Endometrial microvascular endothelial cells (primary cell): ENCODE measurements around the gene ACVR2A. TPM values are rescaled to one million over a fixed set of nuclear protein-coding genes. Genes with fewer than 3 reads are reported as not detected.

Source experiments
- in situ Hi-C: cut with HindIII; loops from 2 replicates; pipeline ENCODE4 v1.10.0; 2017; ENCODE audit warnings: low sequenced_read_pairs, low pct_unique_long_range_greater_than_20kb; ENCODE audit errors: inconsistent ontology term
- total RNA-seq: library from RNA; depleted of rRNA; stranded (reverse); fragments of >200 nt; gene quantifications from one replicate; pipeline ENCODE4 v1.2.3, GENCODE V29; 2015; ENCODE audit errors: inconsistent ontology term

The ACVR2A gene
- 4.7 TPM for total RNA-seq

DNA sequence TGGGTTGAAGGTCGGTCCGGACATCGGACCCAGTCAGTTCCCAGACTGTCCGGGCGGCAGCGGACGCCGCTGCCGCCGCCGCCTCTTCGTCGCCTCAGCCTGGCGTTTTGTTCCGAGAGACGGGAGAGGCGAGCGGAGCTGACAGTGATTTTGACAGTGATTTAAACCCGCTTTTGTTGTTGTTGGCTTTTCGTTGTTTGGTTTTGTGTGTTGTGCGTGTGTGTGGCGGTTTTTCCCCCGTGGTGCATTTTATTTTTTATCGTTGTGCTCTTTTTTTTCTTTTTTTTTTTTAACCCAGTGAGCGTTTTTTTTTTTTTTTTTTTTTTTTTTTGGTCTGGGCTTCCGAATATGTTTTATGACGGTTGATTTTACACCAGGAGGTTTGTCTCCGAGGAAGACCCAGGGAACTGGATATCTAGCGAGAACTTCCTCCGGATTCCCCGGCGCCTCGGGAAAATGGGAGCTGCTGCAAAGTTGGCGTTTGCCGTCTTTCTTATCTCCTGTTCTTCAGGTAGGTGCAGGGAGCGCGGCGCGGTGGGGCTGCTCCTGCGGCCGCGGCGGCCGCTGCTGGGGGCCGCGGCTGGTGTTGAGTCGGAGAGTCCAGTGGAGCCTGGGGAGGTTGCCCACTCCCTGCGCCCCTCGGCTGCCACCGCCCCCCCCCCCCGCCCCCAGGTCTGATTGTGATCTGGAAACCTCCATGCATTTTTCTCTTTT, at the start of gene ACVR2A:
ACVR2A (plus strand) TSS at position 333 of the 714 bp plus-strand sequence; CDS start at position 457, 124 bp downstream.
- in situ Hi-C loops, result no loop called here

DNA sequence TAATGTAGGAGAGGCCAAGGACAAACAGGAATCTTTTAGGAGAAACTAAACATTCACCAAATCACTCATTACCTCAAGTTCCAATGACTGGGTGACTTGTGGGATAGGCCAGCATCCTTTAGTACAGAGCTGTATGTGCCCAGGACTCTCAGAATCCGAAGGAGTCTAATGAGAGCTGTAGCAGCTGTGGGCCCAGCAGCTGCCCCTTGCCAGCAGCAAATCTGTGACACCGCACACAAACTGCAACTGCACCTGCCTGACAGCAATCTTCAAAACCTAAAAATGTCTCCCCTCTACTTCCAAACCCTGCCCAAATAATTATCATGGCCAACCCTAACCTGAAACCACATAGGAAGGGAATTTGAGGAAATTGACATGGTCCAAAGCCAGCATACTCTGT, 44.5 kb upstream of the ACVR2A start:
- in situ Hi-C loops, result no loop called here

DNA sequence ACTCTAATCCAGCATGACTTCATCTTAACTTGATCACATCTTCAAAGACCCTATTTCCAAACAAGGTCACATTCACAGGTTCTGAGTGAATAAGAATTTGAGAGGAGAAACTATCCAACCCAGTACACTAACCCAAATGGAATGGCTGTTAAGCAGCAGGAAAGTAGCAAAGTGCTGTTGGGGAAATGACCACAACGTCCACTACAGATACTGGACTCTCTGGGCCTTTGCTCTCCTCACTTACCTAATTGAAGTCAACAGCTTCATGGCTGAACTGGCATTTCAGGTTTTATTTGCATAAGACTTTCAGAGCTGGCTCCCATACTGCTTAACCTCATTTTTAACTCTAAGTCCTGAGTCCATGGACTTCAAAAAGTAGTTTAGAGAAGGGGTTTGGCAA, 38.0 kb upstream of the ACVR2A start:
- in situ Hi-C loops, result no loop called here

DNA sequence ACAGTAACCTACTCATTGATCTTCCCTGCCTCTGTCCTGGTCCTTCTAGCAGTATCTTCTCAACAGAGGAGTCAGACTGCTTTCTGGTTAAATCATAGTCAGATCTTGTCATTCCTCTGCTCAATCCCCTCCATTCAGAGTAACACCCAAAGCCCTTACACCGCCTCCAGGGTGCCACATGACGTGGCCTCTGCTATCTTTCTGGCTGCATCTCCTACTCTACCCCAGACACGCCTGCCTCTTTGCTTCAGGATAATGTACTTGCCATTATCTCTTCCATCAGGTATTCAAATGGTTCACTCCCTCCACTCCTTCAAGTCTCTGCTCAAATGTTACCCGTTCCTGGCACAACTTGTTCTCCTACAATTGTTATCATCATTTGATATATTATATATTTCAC, 36.3 kb upstream of the ACVR2A start:
- in situ Hi-C loops, result no loop called here

DNA sequence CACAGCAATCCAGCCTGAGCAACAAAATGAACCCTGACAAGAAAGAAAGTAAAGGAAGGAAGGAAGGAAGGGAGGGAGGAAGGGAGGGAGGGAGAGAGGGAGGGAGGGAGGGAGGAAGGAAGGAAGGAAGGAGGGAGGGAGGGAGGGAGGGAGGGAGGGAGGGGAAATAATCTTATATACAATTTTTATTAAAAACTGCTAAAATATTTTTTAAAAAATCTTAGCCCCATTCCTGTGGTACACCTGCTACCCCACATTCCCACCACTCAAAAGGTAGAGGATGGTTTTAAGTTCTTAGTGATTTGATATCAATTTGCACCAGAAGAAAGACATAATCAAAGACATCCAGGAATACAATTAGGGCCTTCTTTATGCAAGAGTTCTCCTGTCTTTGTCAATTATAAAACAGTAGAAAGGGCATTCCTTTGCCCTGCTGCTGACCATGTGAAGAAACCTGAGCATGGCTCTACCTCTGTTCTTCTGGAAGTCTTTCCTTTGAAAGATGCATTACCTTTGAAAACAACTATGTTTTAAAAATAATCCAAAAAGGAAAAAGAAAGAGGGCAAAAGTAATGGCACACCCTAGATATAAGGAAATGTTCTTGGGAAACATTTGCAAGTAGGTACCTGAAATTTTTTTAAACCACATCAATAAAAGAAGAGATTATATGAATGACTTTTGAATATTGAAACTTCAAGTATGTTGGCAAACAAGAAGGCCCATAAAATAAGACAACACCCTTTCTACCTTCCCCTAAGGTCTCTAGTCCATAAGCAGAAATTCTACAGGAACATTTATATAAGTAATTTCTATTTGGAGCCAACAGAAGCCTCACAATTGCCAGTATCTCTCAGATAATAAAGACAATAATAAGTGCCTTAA, 33.7 kb upstream of the ACVR2A start:
- in situ Hi-C loops, result no loop called here

DNA sequence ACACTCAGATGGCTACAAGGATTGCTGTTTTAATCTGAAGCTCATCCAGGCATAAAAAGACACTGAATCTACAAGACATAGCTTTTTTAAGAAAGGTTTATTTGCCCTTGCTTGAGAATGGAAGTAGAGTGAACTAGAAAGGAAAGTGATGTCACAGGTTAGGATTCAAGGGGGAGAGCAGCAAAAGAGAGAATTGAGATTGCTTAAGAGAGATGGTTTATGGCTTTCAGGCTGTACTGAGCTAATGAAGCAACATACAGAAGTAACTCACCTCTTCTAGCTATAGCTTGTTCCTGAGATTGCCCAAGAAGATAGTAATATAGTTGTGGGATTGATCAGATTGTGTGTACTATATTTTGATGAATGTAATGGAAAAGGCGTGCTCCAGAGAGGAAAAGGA, 26.1 kb upstream of the ACVR2A start:
- in situ Hi-C loops, result no loop called here

DNA sequence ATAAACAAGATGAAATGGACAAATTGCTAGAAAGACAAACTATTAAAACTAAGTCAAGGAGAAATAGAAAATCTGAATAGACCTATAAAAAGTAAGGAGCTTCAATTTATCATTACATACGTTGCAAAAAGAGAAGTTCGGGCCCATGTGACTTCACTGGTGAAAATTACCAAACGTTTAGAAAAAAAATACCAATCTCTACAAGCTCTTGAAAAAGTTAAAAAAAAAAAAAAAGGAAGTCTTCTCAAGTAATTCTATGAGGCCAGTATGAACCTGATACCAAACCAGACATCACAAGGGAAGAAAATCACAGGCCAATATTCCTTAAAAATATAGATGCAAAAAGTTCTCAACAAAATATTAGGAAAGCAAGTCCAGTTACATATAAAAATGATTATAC, 20.2 kb upstream of the ACVR2A start:
- in situ Hi-C loops, result no loop called here

DNA sequence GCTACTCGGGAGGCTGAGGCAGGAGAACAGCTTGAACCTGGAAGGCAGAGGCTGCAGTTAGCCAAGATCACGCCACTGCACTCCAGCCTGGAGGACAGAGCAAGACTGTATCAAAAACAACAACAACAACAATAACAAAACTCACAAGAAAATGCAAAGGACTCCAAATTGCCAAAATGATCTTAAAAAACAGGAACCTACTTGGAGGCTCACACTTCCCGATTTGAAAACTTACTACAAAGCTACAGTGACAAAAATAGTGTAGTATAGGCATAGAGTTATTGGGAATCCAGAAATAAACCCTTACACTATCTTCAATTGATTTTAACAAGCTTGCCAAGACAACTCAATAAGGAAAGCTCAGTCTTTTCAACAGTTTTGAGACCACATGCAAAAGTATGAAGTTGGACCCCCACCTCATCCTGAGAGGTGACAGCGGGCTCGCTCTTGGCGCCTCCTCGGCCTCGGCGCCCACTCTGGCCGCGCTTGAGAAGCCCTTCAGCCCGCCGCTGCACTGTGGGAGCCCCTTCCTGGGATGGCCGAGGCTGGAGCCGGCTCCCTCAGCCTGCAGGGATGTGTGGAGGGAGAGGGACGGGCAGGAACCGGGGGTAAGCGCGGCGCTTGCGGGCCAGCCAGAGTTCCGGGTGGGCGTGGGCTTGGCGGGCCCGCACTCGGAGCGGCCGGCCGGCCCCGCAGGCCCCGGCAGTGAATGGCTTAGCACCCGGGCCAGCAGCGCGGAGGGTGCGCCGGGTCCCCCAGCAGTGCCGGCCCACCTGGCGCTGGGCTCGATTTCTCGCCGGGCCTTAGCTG, 18.3 kb upstream of the ACVR2A start:
- in situ Hi-C loops, result no loop called here

DNA sequence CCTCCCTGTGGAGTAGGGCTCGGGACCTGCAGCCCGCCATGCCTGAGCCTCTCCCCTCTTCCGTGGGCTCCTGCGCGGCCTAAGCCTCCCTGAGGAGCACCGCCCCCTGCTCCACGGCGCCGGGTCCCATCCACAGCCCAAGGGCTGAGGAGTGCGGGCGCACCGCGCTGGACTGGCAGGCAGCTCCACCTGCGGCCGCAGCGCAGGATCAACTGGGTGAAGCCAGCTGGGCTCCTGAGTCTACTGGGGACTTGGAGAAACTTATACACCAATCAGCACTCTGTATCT, 17.8 kb upstream of the ACVR2A start:
- in situ Hi-C loops, result no loop called here

DNA sequence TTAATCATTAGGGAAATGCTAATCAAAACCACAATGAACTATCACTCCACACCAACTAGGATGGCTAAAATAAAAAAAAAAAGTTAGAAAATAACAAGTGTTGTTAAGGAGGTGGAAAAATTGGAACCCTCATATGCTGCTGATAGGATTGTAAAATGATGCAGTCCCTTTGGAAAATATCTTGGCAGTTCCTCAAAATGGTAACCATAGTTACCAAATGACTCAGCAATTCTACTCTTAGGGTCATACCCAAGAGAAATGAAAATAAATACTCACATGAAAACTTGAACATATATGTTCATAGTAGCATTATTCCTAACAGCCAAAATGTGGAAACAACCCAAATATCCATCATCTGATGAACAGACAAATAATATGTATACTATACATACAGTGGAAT, 15.7 kb upstream of the ACVR2A start:
- in situ Hi-C loops, result no loop called here

DNA sequence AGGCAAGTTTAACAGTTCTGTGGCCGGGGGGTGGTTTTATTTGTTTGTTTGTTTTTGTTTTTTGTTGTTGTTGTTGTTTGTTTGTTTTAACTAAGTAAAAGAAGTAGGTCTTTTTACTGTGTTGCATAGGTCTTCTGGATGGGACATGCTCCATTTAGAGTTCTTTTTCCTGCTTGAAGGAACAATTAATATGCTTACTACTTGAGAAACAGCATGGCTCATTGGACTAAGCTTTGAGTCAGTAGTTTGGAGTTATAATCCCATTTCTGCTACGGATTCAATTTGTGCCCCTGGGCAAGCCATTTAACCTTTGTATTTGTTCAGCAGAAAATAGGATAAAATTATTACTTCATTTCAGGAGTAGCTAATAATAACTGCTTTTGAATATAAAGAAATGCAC, 8.7 kb upstream of the ACVR2A start:
- in situ Hi-C loops, result no loop called here

DNA sequence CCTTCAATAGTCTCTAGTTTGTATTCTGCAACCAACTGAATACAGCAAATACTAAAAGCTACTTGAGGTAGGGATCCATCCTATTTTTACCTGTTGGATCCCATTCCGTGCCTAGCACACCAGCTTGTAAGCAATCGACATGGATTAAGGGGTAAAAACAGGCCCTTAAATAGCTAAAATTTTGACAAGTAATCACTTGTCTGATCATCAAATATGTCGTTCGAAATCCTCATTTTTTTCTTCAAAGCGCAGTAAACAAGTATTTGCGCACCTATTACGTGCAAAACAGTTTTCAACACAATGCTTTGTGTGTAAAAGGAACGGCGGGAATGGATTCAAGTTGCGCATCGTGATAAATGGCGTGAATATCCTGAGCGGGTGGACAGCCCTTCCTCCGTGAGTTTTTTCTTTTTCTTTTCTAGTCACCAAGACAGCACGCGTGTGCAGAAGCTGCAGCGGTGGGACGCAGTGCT, 1.4 kb upstream of the ACVR2A start:
- in situ Hi-C loops, result no loop called here

DNA sequence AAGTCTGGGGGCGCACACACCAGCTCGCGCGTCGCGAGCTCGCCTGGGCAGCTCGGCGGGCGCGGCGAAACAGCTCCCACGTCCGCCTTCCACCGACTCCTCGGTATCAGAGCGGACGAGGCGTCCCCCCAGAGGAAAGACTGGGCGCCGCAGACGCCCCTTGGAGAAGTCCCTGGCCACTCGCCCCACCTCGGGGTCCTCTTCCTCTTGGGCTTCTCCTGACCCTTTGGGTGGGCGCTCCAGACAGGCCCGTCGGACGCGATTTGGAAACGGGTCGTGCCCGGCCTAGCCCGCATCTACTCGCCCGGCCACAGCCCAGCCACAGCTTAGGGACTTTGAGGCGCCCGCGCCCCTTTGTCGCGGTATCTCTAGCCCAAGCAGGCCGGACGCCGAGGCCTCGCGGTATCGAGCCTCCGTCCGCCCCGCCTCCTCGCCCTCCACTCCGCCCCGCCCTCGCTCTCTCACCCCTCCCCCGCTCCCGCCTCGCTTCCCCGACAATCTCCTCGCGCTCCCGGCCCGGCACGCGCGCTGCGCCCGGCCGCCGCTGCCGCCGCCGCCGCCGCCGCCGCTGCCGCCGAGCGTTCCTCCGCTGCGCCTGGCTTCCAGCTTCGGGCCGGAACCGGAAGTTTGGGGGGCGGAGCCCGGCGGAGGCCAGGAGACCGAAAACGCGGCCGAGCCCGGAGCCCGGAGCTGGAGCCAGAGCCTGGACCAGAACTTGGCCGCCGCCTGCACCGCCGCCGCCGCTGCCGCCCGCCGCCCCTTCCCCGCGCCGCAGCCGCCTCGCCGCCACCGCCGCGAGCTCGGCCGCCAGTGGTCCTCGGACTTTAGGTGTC, 749 bp upstream of the ACVR2A start:
- in situ Hi-C loops, result no loop called here

DNA sequence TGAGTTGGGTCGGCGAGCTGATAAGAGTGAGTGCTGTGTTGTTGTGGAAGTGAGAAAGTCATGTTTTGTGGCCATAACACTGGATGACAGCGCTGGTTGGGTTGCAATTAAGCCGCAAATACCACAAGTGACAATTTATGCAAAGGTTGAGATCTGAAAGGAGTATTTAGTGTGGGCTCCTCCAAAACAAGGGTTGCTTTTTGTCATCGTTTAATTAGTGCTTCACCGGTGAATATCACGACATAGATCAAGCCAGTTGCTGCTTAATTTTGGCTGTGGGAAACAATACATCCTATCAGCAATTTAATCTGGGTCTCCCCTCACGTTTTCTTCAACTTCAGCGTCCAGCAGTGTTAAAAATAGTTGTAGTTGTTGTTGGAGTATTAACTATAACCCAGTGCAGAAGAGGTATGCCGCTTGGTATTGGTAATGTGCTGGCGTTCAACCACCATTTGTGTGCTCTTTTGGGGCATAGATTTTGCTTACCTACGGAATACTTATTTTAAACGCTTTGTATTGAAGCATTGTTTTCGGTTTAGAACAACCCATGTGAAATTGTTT, 662 bp downstream of the ACVR2A start:
- in situ Hi-C loops, result no loop called here

DNA sequence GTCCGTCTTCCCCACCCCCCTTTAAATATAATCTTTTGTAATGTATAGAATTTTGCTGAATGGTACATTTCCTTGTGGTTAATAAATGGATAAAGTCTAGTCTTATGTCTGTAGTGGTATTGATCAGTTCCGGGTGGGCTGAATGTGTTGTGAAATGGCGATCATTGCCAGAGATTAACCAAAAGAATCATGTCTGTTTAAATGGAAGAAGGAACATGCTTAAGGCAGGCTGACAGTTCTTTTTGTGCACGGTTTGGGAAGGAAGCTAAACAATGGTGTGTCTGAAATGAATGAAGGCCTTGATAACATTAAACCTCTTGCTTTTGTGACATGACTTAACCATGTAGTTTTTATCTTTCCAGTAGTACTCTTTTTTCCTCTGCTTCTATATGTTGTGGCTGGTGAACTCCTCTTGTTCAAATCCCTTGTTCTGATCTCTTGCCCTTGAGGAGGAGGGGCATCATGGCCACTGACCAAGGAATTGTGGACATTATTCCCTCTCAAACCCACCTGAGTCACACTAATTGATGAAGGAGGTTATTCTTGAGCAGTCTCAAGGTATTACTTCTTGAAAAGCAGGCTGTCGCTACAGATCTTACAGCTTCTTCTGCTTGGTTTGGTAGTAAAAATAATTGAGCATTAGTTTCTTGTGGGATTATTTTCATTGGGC, 1.7 kb downstream of the ACVR2A start:
- in situ Hi-C loops, result no loop called here

DNA sequence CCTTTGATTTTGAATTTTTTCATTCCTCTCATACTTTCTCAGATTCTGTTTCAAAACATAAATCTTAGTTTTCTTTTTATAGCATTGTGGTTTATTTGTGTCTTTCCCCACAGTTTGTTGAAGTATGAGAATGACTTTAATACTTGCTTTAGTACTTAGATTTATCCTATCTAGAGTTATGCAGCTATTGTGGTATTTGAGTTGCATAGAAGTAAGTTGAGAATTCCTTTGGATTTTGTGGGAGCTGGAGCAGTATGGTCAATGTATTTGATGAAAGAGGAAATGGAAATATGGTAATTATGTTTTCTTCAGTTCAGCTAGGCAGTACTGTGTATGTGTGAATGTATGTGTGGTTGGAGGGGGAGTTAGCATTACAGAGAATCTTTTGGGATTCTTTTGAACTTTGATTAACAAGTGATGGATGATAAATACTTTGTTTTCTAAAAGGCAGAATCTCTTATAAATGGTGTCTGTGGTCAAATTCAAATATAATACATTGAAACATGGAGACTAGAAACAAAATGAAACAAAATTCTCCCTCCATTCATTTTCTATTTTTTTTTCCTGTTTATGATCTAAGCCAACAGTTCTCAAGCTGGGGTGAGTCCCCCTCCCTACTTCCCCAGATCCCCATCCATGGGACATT, 3.0 kb downstream of the ACVR2A start:
- in situ Hi-C loops, result no loop called here

DNA sequence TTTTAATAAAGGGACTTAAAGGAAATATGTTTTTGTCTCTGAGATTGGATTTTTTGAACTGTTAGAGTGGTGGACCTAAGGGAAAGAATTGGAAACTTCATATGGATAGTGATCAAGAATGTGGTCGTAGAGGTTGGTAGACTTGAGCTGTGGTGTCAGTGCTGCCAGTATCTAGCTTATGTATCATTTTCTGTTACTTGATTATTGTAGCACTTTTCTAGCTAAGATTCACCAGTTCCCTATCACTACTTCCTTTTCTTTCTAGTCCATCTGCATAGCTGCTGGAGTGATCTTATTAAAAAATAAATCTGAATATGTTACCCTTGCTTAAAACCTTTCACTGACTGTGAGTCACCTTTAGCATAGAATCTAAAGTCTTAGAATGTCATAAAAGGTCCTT, 6.0 kb downstream of the ACVR2A start:
- in situ Hi-C loops, result no loop called here
